PC-3 (cell line): ENCODE measurements around the gene DNAAF2. TPM values are rescaled to one million over a fixed set of nuclear protein-coding genes. Genes with fewer than 3 reads are reported as not detected.

Experiments used
- ATAC-seq: fragments of 200-7000 bp; cut with Tn5 transposase; 2 replicates; pipeline ENCODE4 v1.9.1; 2020; ENCODE audit warnings: mild to moderate bottlenecking, moderate library complexity
- BruUV-seq: library from RNA; stranded (reverse); fragments of 400-500 nt; replicated peaks from 2 replicates; lab custom pipeline; 2021; lab: Mats Ljungman, UMichigan
- CTCF ChIA-PET: fragments of 300-600 bp; sonication (Branson Sonifier 250); formaldehyde crosslinking; loops from one replicate; lab custom pipeline; 2022; ENCODE audit warnings: antibody characterized with exemption; lab: Charles Lee
- POLR2A ChIA-PET: fragments of 300-600 bp; sonication (Branson Sonifier 250); formaldehyde crosslinking; loops from one replicate; lab custom pipeline; 2022; ENCODE audit warnings: antibody characterized with exemption; ENCODE audit not compliant: unreplicated experiment; lab: Charles Lee
- DNase-seq: peaks from one replicate; pipeline ENCODE4 v3.0.0-alpha.2; 2015
- H2AFZ ChIP-seq: fragments of 300-600 bp; sonication (generic); 2 replicates; pipeline ENCODE4 v1.6.0; 2016; ENCODE audit warnings: antibody characterized with exemption, low read length
- H3F3A ChIP-seq: fragments of 300-600 bp; sonication (generic); one replicate; pipeline ENCODE4 v1.6.0; 2017; ENCODE audit warnings: antibody characterized with exemption, low read length, control low read depth, mild to moderate bottlenecking; ENCODE audit not compliant: unreplicated experiment
- H3K27ac ChIP-seq: fragments of 300-600 bp; sonication (generic); 2 replicates; pipeline ENCODE4 v1.5.1; 2016; ENCODE audit warnings: mild to moderate bottlenecking, low read length
- H3K27me3 ChIP-seq: fragments of 300-600 bp; sonication (generic); 2 replicates; pipeline ENCODE4 v1.6.1; 2016; ENCODE audit warnings: low read length, mixed read lengths
- H3K36me3 ChIP-seq: fragments of 300-600 bp; sonication (generic); 2 replicates; pipeline ENCODE4 v1.6.1; 2016; ENCODE audit warnings: low read depth, mixed run types, low read length, mixed read lengths
- H3K4me1 ChIP-seq: fragments of 300-600 bp; sonication (generic); 2 replicates; pipeline ENCODE4 v1.5.1; 2016; ENCODE audit warnings: low read length; ENCODE audit not compliant: insufficient read depth
- H3K4me2 ChIP-seq: fragments of 300-600 bp; sonication (generic); 2 replicates; pipeline ENCODE4 v1.6.0; 2016; ENCODE audit warnings: low read length
- H3K4me3 ChIP-seq: fragments of 300-600 bp; sonication (generic); 2 replicates; pipeline ENCODE4 v1.5.1; 2016; ENCODE audit warnings: mild to moderate bottlenecking, low read length, mixed read lengths
- H3K79me2 ChIP-seq: fragments of 300-600 bp; sonication (generic); 2 replicates; pipeline ENCODE4 v1.6.1; 2017; ENCODE audit warnings: low read length, mixed read lengths
- H3K9ac ChIP-seq: fragments of 300-600 bp; sonication (generic); 2 replicates; pipeline ENCODE4 v1.6.0; 2016; ENCODE audit warnings: mild to moderate bottlenecking, low read length
- H3K9me2 ChIP-seq: fragments of 300-600 bp; sonication (generic); replicated peaks from 2 replicates; pipeline ENCODE4 v1.6.1; 2016; ENCODE audit warnings: mixed run types, low read length, mixed read lengths
- H3K9me3 ChIP-seq: fragments of 300-600 bp; sonication (generic); 2 replicates; pipeline ENCODE4 v1.6.1; 2016; ENCODE audit warnings: low read length, mixed read lengths
- H4K20me1 ChIP-seq: fragments of 300-600 bp; sonication (generic); 2 replicates; pipeline ENCODE4 v1.6.1; 2016; ENCODE audit warnings: low read length, mixed read lengths
- CTCF ChIP-seq: fragments of 300-600 bp; sonication (generic); conservative IDR thresholded peaks from 2 replicates; pipeline ENCODE4 v1.5.1; 2017; ENCODE audit warnings: antibody characterized with exemption, low read depth, mild to moderate bottlenecking, low read length
- EZH2 ChIP-seq: fragments of 300-600 bp; sonication (generic); IDR thresholded peaks from one replicate; pipeline ENCODE4 v1.6.1; 2017; ENCODE audit warnings: antibody characterized with exemption, mild to moderate bottlenecking, low read length; ENCODE audit not compliant: unreplicated experiment
- EZH2phosphoT487 ChIP-seq: fragments of 300-600 bp; sonication (generic); IDR thresholded peaks from 2 replicates; pipeline ENCODE4 v1.6.1; 2018; ENCODE audit warnings: mild to moderate bottlenecking, antibody characterized with exemption, low read length, borderline replicate concordance
- intact Hi-C: fragments of 100-400 bp; cut with micrococcal nuclease; formaldehyde crosslinking; loops from 2 replicates; pipeline ENCODE4 v1.9.0; 2023
- total RNA-seq: library from RNA; depleted of rRNA; stranded (reverse); fragments of >200 nt; gene quantifications from 2 replicates; pipeline ENCODE4 v1.2.3, GENCODE V29; 2014

Gene DNAAF2
- total RNA-seq, 1 experiment from 2014 or later: 23.2 TPM

- H3K9ac ChIP-seq: no peak overlapping the region
Measured at GRCh38 chr14:49583629-49584028, 51.4 kb downstream of the DNAAF2 start.

GRCh38 chr14:49582113-49582977 is 52.7 kb downstream of the DNAAF2 start:
- Histone ChIP-seq H3K9me2 (no peaks in the 10 kb centered on the region), H3K9ac (no peak overlapping the region), H4K20me1 (peaks cover 41% of the 10 kb centered on the region), H3K9me3 (no peaks in the 10 kb centered on the region), H3K27ac (no peak overlapping the region), H3K79me2 (peaks cover 71% of the 10 kb centered on the region), H3K4me3 (no peak overlapping the region), H3K36me3 (peaks cover 43% of the 10 kb centered on the region), H3K27me3 (no peaks in the 10 kb centered on the region), H3F3A (peaks cover 21% of the 10 kb centered on the region), H2AFZ (no peak overlapping the region), H3K4me1 (peaks cover 20% of the 10 kb centered on the region), H3K4me2 (0 out of 2 replicates have a peak overlapping the region, but pooled peaks have one; percentile 84)
- ATAC-seq: no peak
- no TSS peak for BruUV-seq
- no peak for DNase-seq
- no peak for TF ChIP-seq EZH2
- TF ChIP-seq EZH2phosphoT487: no peak
- no peak for TF ChIP-seq CTCF
- CTCF ChIA-PET: no interaction called here
- POLR2A ChIA-PET: no interaction called here
- intact Hi-C loops: no loop called here

More at GRCh38 chr14:49583629-49584028, 51.4 kb downstream of the DNAAF2 start:
- Histone ChIP-seq H3K4me3 (peak overlapping the region; percentile 93), H3K79me2 (peaks cover 70% of the 10 kb centered on the region), H3K27ac (no peak overlapping the region), H3K36me3 (peaks cover 35% of the 10 kb centered on the region), H3K27me3 (no peaks in the 10 kb centered on the region), H2AFZ (no peak overlapping the region), H3K9me2 (no peaks in the 10 kb centered on the region), H3K4me1 (peaks cover 20% of the 10 kb centered on the region), H3F3A (peaks cover 16% of the 10 kb centered on the region), H3K4me2 (peak overlapping the region; percentile 84), H4K20me1 (peaks cover 41% of the 10 kb centered on the region), H3K9me3 (no peaks in the 10 kb centered on the region)
- no peak for TF ChIP-seq EZH2
- ATAC-seq: no peak
- intact Hi-C loops: no loop called here
- POLR2A ChIA-PET: no interaction called here
- no peak for DNase-seq
- BruUV-seq: no TSS peak
- CTCF ChIA-PET: no interaction called here

GRCh38 chr14:49581209-49582112 is 53.6 kb downstream of the DNAAF2 start:
- TF ChIP-seq EZH2 (no peak), EZH2phosphoT487 (no peak), CTCF (no peak)
- ATAC-seq (no peak; the same call in 1 of the 2 replicates), DNase-seq (no peak)
- Histone ChIP-seq H3K36me3 (peaks cover 52% of the 10 kb centered on the region), H3K4me1 (peaks cover 17% of the 10 kb centered on the region), H3K27me3 (no peaks in the 10 kb centered on the region), H2AFZ (no peak overlapping the region), H3K9ac (no peak overlapping the region), H3K4me2 (no peak overlapping the region), H3K79me2 (peaks cover 71% of the 10 kb centered on the region), H3K4me3 (no peak overlapping the region), H4K20me1 (peaks cover 41% of the 10 kb centered on the region), H3K9me2 (no peaks in the 10 kb centered on the region), H3F3A (peaks cover 17% of the 10 kb centered on the region), H3K27ac (no peak overlapping the region), H3K9me3 (no peaks in the 10 kb centered on the region)
- ChIA-PET POLR2A (no interaction called here), CTCF (interaction anchor here (0.6 kb wide), 1 partner anchor 13 kb away, joined by 3 read pairs; no protein-coding TSS in a partner anchor)
- intact Hi-C loops: no loop called here
- no TSS peak for BruUV-seq
